ENCODE results near the gene SMARCD1. TPM values are rescaled to one million over a fixed set of nuclear protein-coding genes. Genes with fewer than 3 reads are reported as not detected.

The SMARCD1 gene
- total RNA-seq, 4 donors from 2014 or later, result 20.3 to 72.4 (median 45.2) TPM

- Histone ChIP-seq H3K9me3 (no peaks in the 10 kb centered on the region), H3K27me3 (no peaks in the 10 kb centered on the region), H3K4me3 (no peak overlapping the region), H3K36me3 (peaks cover 4 to 78% (median 58%) of the 10 kb centered on the region in 4 donors), H3K4me1 (peaks cover 6 to 35% (median 16%) of the 10 kb centered on the region in 4 donors), H3K27ac (replicated peaks in 1 of 4) (no peak overlapping the region)
- WGBS, result 72% methylated on average over 2 of the region's 2 CpGs
- intact Hi-C loops (cut with DNase I), result no loop called here
- TF ChIP-seq EP300 (IDR thresholded peaks at IDR 0.05), result no peak
- TF ChIP-seq POLR2AphosphoS5 (IDR thresholded peaks at IDR 0.05), result no peak
- TF ChIP-seq CTCF (IDR thresholded peaks at IDR 0.05), result no peak
- no peak for TF ChIP-seq POLR2A (IDR thresholded peaks at IDR 0.05; ENCODE audit: low read depth)
- no peak for DNase-seq (ENCODE audit: extremely low spot score)
Measured at GRCh38 chr12:50123203-50123602, 38.1 kb downstream of the SMARCD1 start.

- Histone ChIP-seq H3K9me3 (no peaks in the 10 kb centered on the region), H3K4me3 (no peak overlapping the region), H3K4me1 (peaks cover 6 to 18% (median 8%) of the 10 kb centered on the region in 4 donors), H3K27ac (replicated peaks in 1 of 4) (peak overlapping the region in 1 of 4 donors; percentile 7), H3K27me3 (no peaks in the 10 kb centered on the region), H3K36me3 (peaks cover 16 to 86% (median 59%) of the 10 kb centered on the region in 4 donors)
- TF ChIP-seq POLR2AphosphoS5 (IDR thresholded peaks at IDR 0.05), result no peak
- TF ChIP-seq POLR2A (IDR thresholded peaks at IDR 0.05; ENCODE audit: low read depth), result no peak
- TF ChIP-seq CTCF (IDR thresholded peaks at IDR 0.05), result no peak
- no peak for TF ChIP-seq EP300 (IDR thresholded peaks at IDR 0.05)
- DNase-seq (ENCODE audit: extremely low spot score), result no peak
- 85% methylated on average over 2 of the region's 2 CpGs for WGBS
- intact Hi-C loops (cut with DNase I), result no loop called here
Measured at GRCh38 chr12:50127546-50127945, 42.4 kb downstream of the SMARCD1 start.

DNA sequence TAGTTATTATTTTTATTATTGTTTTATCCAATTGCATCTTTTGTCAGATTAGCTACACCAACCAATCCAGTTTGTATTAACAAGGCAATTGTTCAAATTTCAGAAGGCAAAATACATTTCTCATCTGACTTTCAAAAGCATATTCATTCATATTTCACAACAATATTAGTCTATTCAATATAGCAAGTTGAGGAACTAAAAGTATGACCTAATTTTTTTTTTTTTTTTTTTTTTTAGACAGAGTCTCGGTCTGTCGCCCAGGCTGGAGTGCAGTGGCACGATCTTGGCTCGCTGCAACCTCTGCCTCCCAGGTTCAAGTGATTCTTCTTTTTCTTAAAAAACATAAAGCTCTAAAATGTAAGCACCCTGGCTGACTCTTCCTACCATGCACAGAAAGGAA lies 44.1 kb downstream of the SMARCD1 start:
- TF ChIP-seq EP300 (IDR thresholded peaks at IDR 0.05) (no peak), POLR2A (IDR thresholded peaks at IDR 0.05; ENCODE audit: low read depth) (no peak), POLR2AphosphoS5 (IDR thresholded peaks at IDR 0.05) (no peak), CTCF (IDR thresholded peaks at IDR 0.05) (no peak)
- Histone ChIP-seq H3K4me1 (peaks cover 6 to 19% (median 12%) of the 10 kb centered on the region in 4 donors), H3K27me3 (no peaks in the 10 kb centered on the region), H3K36me3 (peaks cover 29 to 89% (median 65%) of the 10 kb centered on the region in 4 donors), H3K27ac (replicated peaks in 1 of 4) (no peak overlapping the region), H3K4me3 (no peak overlapping the region), H3K9me3 (no peaks in the 10 kb centered on the region)
- DNase-seq (ENCODE audit: extremely low spot score), result no peak
- 81% methylated on average over 4 of the region's 4 CpGs for WGBS
- intact Hi-C loops (cut with DNase I), result no loop called here

DNA sequence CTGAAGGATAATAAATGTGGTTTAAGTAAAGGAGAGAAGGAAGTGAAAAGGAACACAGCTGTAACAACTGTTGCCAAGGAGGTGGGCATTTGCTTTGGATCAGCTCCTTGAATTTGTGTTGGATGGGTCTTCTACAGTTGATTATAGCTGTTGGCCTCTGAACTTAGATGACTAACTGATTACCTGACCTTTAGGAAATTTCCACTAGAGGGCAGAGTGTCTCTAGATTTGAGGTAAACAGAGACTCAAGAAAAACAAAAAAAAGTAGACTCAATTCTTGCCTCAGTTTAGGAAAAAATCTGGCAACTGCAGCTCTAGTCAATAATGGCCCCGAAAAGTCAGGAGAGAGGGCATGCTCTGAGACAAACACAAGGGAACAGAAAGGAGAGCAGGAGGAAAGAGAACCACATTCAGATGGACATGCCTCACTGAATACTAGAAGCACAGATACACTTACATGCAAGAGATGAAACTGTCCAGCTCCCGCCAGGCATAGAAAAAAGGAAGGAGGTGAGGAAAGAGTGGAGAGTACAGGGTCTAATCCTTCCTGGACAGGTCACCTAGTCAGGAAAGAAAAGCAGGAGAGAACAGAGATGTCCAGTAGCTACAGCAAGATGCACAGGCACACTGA lies 47.5 kb downstream of the SMARCD1 start:
- Histone ChIP-seq H3K36me3 (peaks cover 33 to 96% (median 76%) of the 10 kb centered on the region in 4 donors), H3K9me3 (no peaks in the 10 kb centered on the region), H3K4me3 (no peak overlapping the region), H3K27me3 (no peaks in the 10 kb centered on the region), H3K4me1 (peaks cover 3 to 30% (median 17%) of the 10 kb centered on the region in 4 donors), H3K27ac (replicated peaks in 1 of 4) (peak overlapping the region in 1 of 4 donors; percentile 31)
- TF ChIP-seq CTCF (IDR thresholded peaks at IDR 0.05) (peak in 1 of 3 experiments; percentile 69), POLR2A (IDR thresholded peaks at IDR 0.05; ENCODE audit: low read depth) (no peak)
- WGBS, result 96% methylated on average over 2 of the region's 2 CpGs
- no peak for DNase-seq (ENCODE audit: extremely low spot score)
- intact Hi-C loops (cut with DNase I), result loop anchor here (5.0 kb wide), 1 partner anchor 45 kb away; no protein-coding TSS in a partner anchor

Measured in esophagus muscularis mucosa (tissue), 4 donors.